CD14-positive monocyte (primary cell): Measurements from ENCODE around the gene PACSIN1. TPM values are rescaled to one million over a fixed set of nuclear protein-coding genes. Genes with fewer than 3 reads are reported as not detected.
A peak's percentile ranks its signal among the peaks of the same experiment; 100 is the strongest.

Experiments
- DNase-seq, 3 donors: peaks; one replicate each; pipeline ENCODE4 v3.0.0-alpha.2; 2011 to 2022
- H2AFZ ChIP-seq: 2 replicates; pipeline ENCODE4 v1.6.0; 2012; ENCODE audit warnings: mild to moderate bottlenecking, low read depth, low read length, inconsistent platforms; ENCODE audit not compliant: insufficient read depth, poor library complexity, severe bottlenecking
- H3K27ac ChIP-seq, 2 donors: 1 replicate in 1 of 2; 2 replicates in 1 of 2; pipeline ENCODE4 v1.5.1; 2012 to 2013; ENCODE audit warnings: low read length in 2 of 2, control low read depth in 1 of 2, inconsistent platforms in 1 of 2, low read depth in 1 of 2, mild to moderate bottlenecking in 1 of 2
- H3K27me3 ChIP-seq, 2 donors: one replicate each; pipeline versions ENCODE4 v1.6.0 to v1.6.1; 2011 to 2013; ENCODE audit warnings: low read length in 2 of 2; ENCODE audit not compliant: control insufficient read depth in 2 of 2, insufficient read depth in 2 of 2
- H3K36me3 ChIP-seq, 2 donors: replicated peaks in 1 of 2; 1 replicate in 1 of 2; 2 replicates in 1 of 2; pipeline versions ENCODE4 v1.5.1 to v1.6.1; 2012 to 2013; ENCODE audit warnings: low read length in 2 of 2, control low read depth in 1 of 2, inconsistent platforms in 1 of 2, mild to moderate bottlenecking in 1 of 2; ENCODE audit not compliant: insufficient read depth in 2 of 2, control insufficient read depth in 1 of 2
- H3K4me1 ChIP-seq, 2 donors: 1 replicate in 1 of 2; 2 replicates in 1 of 2; pipeline versions ENCODE4 v1.5.1 to v1.6.1; 2012 to 2013; ENCODE audit warnings: low read length in 2 of 2, control low read depth in 1 of 2, inconsistent platforms in 1 of 2, mild to moderate bottlenecking in 1 of 2, moderate library complexity in 1 of 2; ENCODE audit not compliant: insufficient read depth in 2 of 2, control insufficient read depth in 1 of 2
- H3K4me2 ChIP-seq: replicated peaks from 2 replicates; pipeline ENCODE3; 2012; ENCODE audit warnings: low read length, moderate library complexity, mild to moderate bottlenecking; ENCODE audit not compliant: poor library complexity, severe bottlenecking; ENCODE audit errors: extremely low read depth
- H3K4me3 ChIP-seq, 3 experiments: fragments of 200-600 bp in 1 of 3; sonication (generic) in 1 of 3; replicated peaks in 1 of 3; 1 replicate in 2 of 3; 2 replicates in 1 of 3; pipeline ENCODE4 v1.5.1; 2011 to 2013; ENCODE audit warnings: low read length in 3 of 3, mild to moderate bottlenecking in 3 of 3, control low read depth in 2 of 3, low read depth in 2 of 3, inconsistent platforms in 1 of 3, moderate library complexity in 1 of 3
- H3K79me2 ChIP-seq: 2 replicates; pipeline ENCODE4 v1.6.0; 2012; ENCODE audit warnings: mild to moderate bottlenecking, control low read depth, inconsistent platforms, low read length, moderate library complexity; ENCODE audit not compliant: insufficient read depth
- H3K9ac ChIP-seq: 2 replicates; pipeline ENCODE4 v1.6.0; 2017; ENCODE audit warnings: low read length, mild to moderate bottlenecking; ENCODE audit not compliant: insufficient read depth, poor library complexity, severe bottlenecking
- H3K9me3 ChIP-seq, 2 donors: replicated peaks in 1 of 2; 1 replicate in 1 of 2; 2 replicates in 1 of 2; pipeline versions ENCODE4 v1.5.1 to v1.6.1; 2012 to 2013; ENCODE audit warnings: low read length in 2 of 2, control low read depth in 1 of 2; ENCODE audit not compliant: control insufficient read depth in 1 of 2, insufficient read depth in 1 of 2
- H4K20me1 ChIP-seq: 2 replicates; pipeline ENCODE4 v1.6.0; 2012; ENCODE audit warnings: mild to moderate bottlenecking, low read length, control low read depth, moderate library complexity; ENCODE audit not compliant: insufficient read depth
- H3K27ac Mint-ChIP-seq, 7 donors: one replicate each; pipeline ENCODE4 v1.8.0; 2020; ENCODE audit warnings: mild to moderate bottlenecking in 7 of 7, mixed read lengths in 7 of 7, moderate library complexity in 6 of 7, inconsistent platforms in 2 of 7
- H3K27me3 Mint-ChIP-seq, 3 donors: one replicate each; pipeline ENCODE4 v1.8.0; 2021 to 2022; ENCODE audit warnings: low read depth in 3 of 3, mild to moderate bottlenecking in 3 of 3, mixed read lengths in 3 of 3, moderate library complexity in 3 of 3, inconsistent platforms in 1 of 3
- H3K36me3 Mint-ChIP-seq, 2 donors: one replicate each; pipeline ENCODE4 v1.8.0; 2020; ENCODE audit warnings: mixed read lengths in 2 of 2, inconsistent platforms in 1 of 2, mild to moderate bottlenecking in 1 of 2
- H3K4me1 Mint-ChIP-seq: one replicate; pipeline ENCODE4 v1.8.0; 2020; ENCODE audit warnings: mild to moderate bottlenecking, mixed read lengths
- H3K4me3 Mint-ChIP-seq, 2 donors: one replicate each; pipeline ENCODE4 v1.8.0; 2020; ENCODE audit warnings: mild to moderate bottlenecking in 2 of 2, mixed read lengths in 2 of 2, moderate library complexity in 1 of 2
- H3K9me3 Mint-ChIP-seq, 7 donors: one replicate each; pipeline ENCODE4 v1.8.0; 2020 to 2022; ENCODE audit warnings: mixed read lengths in 7 of 7, mild to moderate bottlenecking in 6 of 7, moderate library complexity in 6 of 7, inconsistent platforms in 2 of 7
- CTCF ChIP-seq: fragments of 200-600 bp; IDR thresholded peaks from one replicate; pipeline ENCODE4 v1.8.0; 2022; ENCODE audit warnings: antibody characterized with exemption, mild to moderate bottlenecking
- WGBS: methylation state at CpG from one replicate; pipeline ENCODE4 v1.1.5; 2013; ENCODE audit warnings: missing lambda C conversion rate; ENCODE audit not compliant: insufficient coverage; 5-methylcytosine and 5-hydroxymethylcytosine counted together
- intact Hi-C, 2 donors: fragments of 100-400 bp; cut with micrococcal nuclease; formaldehyde crosslinking; loops; one replicate each; pipeline versions ENCODE4 v1.15.0 to v1.15.1; 2023
- polyA plus RNA-seq, 3 donors: library from polyadenylated mRNA; depleted of rRNA in 1 of 3; unstranded in 2 of 3; stranded (reverse) in 1 of 3; fragments of 300-500 nt in 2 of 3; fragments of >200 nt in 1 of 3; fragmentation: Illumina TruSeq in 2 of 3; gene quantifications; 1 replicate in 2 of 3; 2 replicates in 1 of 3; pipeline ENCODE4 v1.2.3, GENCODE V29; 2012 to 2021

The PACSIN1 gene
- polyA plus RNA-seq, 3 donors, result not detected

GRCh38 chr6:34553750-34554149 is 87.9 kb downstream of the PACSIN1 start:
- Mint-ChIP-seq H3K27me3 (peaks cover 3 to 7% (median 6%) of the 10 kb centered on the region in 3 donors), H3K27ac (no peak overlapping the region), H3K9me3 (peaks cover 0 to 5% (median 3%) of the 10 kb centered on the region in 7 donors), H3K4me3 (peak overlapping the region in 1 of 2 donors; percentile 30), H3K36me3 (no peaks in the 10 kb centered on the region), H3K4me1 (peaks cover 15% of the 10 kb centered on the region)
- no peaks in the 10 kb centered on the region for H3K9me3 ChIP-seq
- DNase-seq, result no peak
- H2AFZ ChIP-seq, result no peak overlapping the region
- WGBS, result 71% methylated on average over 3 of the region's 10 CpGs
- H3K9ac ChIP-seq, result no peak overlapping the region
- no peaks in the 10 kb centered on the region for H4K20me1 ChIP-seq
- H3K4me2 ChIP-seq, result no peak overlapping the region
- no peaks in the 10 kb centered on the region for H3K36me3 ChIP-seq
- H3K79me2 ChIP-seq, result no peaks in the 10 kb centered on the region
- TF ChIP-seq CTCF, result no peak
- H3K4me3 ChIP-seq, result no peak overlapping the region
- no peaks in the 10 kb centered on the region for H3K4me1 ChIP-seq
- H3K27me3 ChIP-seq, result no peaks in the 10 kb centered on the region
- intact Hi-C loops, result no loop called here
- no peak overlapping the region for H3K27ac ChIP-seq

GRCh38 chr6:34554291-34555006 is 88.6 kb downstream of the PACSIN1 start:
- H3K9ac ChIP-seq, result no peak overlapping the region
- Mint-ChIP-seq H3K4me3 (no peak overlapping the region), H3K4me1 (peaks cover 15% of the 10 kb centered on the region), H3K27me3 (peaks cover 3 to 7% (median 7%) of the 10 kb centered on the region in 3 donors), H3K36me3 (no peaks in the 10 kb centered on the region), H3K27ac (no peak overlapping the region), H3K9me3 (peaks cover 0 to 5% (median 3%) of the 10 kb centered on the region in 7 donors)
- H3K27me3 ChIP-seq, result no peaks in the 10 kb centered on the region
- H3K4me2 ChIP-seq, result no peak overlapping the region
- no peaks in the 10 kb centered on the region for H3K79me2 ChIP-seq
- H4K20me1 ChIP-seq, result no peaks in the 10 kb centered on the region
- H3K4me3 ChIP-seq, result no peak overlapping the region
- intact Hi-C loops, result no loop called here
- 26% methylated on average over 6 of the region's 15 CpGs for WGBS
- H3K27ac ChIP-seq, result no peak overlapping the region
- H2AFZ ChIP-seq, result no peak overlapping the region
- H3K36me3 ChIP-seq, result no peaks in the 10 kb centered on the region
- H3K9me3 ChIP-seq, result no peaks in the 10 kb centered on the region
- no peaks in the 10 kb centered on the region for H3K4me1 ChIP-seq
- no peak for TF ChIP-seq CTCF
- no peak for DNase-seq
